Nephron progenitor cell (in vitro differentiated cells): ENCODE data around the gene GCHFR.

Source experiments
- DNase-seq: peaks from one replicate; pipeline ENCODE4 v3.0.0; 2021
- H3K27ac Mint-ChIP-seq: 2 replicates; pipeline ENCODE4 v1.8.0; 2021; ENCODE audit warnings: mild to moderate bottlenecking, moderate library complexity, mixed read lengths
- H3K27me3 Mint-ChIP-seq: 2 replicates; pipeline ENCODE4 v1.8.0; 2021; ENCODE audit warnings: mild to moderate bottlenecking, low read depth, mixed read lengths; ENCODE audit not compliant: poor library complexity
- H3K36me3 Mint-ChIP-seq: 2 replicates; pipeline ENCODE4 v1.8.0; 2021; ENCODE audit warnings: low read depth, mixed read lengths
- H3K4me1 Mint-ChIP-seq: 2 replicates; pipeline ENCODE4 v1.8.0; 2021; ENCODE audit warnings: mixed read lengths
- H3K4me3 Mint-ChIP-seq: 2 replicates; pipeline ENCODE4 v1.8.0; 2021; ENCODE audit warnings: mild to moderate bottlenecking, moderate library complexity, mixed read lengths
- H3K9me3 Mint-ChIP-seq: 2 replicates; pipeline ENCODE4 v1.8.0; 2021; ENCODE audit warnings: mild to moderate bottlenecking, moderate library complexity, mixed read lengths
- TF ChIP-seq, protein P1 (sequence below): fragments of 200-600 bp; sonication (generic); IDR thresholded peaks from 2 replicates; pipeline ENCODE4 v1.5.0; 2021; ENCODE audit warnings: antibody characterized with exemption

Gene GCHFR

DNA sequence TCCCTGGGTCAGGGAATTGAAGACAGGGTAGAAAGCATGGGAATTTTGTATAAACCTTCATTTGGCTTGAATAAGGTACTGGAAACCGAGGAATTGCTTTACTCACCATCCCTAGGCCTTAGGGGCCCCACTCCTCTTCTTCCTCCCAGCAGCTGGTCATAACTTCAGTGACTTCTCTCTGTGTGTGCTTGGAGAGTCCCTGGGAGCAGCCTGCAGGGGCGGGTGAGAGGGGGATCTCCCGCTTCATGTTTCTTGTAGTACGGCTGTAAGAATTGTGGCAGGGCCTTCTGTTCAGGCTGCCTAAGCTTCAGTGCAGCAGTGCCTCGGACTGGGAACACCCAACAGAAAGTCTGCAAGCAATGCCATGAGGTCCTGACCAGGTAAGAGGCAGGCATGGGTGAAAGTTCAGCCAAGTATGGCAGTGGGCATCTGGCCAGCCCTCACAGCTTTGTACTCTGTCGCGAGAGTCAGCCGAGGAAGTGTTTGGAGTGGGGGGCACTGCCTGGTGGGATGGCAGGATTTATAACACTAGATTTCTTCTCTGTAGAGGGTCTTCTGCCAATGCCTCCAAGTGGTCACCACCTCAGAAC lies 45.1 kb downstream of the GCHFR start:
- H3K4me1 Mint-ChIP-seq, result peaks cover 32% of the 10 kb centered on the region
- H3K27me3 Mint-ChIP-seq, result no peaks in the 10 kb centered on the region
- H3K36me3 Mint-ChIP-seq, result peaks cover 3% of the 10 kb centered on the region
- no peak overlapping the region for H3K27ac Mint-ChIP-seq
- DNase-seq, result peak; percentile 15
- peak overlapping the region; percentile 99 for H3K4me3 Mint-ChIP-seq
- no peaks in the 10 kb centered on the region for H3K9me3 Mint-ChIP-seq
- TF ChIP-seq, protein P1, sequence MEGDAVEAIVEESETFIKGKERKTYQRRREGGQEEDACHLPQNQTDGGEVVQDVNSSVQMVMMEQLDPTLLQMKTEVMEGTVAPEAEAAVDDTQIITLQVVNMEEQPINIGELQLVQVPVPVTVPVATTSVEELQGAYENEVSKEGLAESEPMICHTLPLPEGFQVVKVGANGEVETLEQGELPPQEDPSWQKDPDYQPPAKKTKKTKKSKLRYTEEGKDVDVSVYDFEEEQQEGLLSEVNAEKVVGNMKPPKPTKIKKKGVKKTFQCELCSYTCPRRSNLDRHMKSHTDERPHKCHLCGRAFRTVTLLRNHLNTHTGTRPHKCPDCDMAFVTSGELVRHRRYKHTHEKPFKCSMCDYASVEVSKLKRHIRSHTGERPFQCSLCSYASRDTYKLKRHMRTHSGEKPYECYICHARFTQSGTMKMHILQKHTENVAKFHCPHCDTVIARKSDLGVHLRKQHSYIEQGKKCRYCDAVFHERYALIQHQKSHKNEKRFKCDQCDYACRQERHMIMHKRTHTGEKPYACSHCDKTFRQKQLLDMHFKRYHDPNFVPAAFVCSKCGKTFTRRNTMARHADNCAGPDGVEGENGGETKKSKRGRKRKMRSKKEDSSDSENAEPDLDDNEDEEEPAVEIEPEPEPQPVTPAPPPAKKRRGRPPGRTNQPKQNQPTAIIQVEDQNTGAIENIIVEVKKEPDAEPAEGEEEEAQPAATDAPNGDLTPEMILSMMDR, result no peak

DNA sequence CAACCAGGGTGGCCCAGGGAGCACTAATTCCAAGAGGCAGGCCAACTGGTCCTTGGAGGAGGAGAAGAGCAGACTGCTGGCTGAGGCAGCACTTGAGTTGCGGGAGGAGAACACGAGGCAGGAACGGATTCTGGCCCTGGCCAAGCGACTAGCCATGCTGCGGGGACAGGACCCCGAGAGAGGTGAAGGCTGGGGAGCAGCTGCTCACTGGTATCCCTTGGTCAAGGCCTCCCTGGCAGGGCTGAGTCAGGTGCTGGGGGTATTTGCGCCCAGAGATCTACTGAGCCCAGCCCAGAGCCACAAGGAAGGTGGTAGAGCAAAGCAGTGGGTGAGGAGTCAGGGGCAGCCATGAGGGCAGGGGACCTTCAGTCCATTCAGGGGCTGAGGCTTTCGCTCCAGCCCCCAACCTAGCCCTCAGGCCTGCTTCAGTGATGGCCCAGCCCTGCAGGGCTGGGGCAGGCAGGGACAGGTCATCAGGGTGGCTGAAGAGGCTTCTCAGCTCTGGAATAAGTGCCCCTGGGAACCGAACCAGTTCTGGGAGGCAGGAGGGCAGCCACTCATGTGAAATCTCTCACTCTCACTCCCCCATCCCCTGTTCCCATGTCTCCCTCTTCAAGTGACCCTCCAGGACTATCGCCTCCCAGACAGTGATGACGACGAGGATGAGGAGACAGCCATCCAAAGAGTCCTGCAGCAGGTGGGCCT lies 49.0 kb downstream of the GCHFR start:
- TF ChIP-seq, protein P1, result no peak
- Mint-ChIP-seq H3K27ac (no peak overlapping the region), H3K4me1 (peaks cover 16% of the 10 kb centered on the region), H3K36me3 (peaks cover 9% of the 10 kb centered on the region), H3K9me3 (no peaks in the 10 kb centered on the region), H3K4me3 (no peak overlapping the region), H3K27me3 (peaks cover 9% of the 10 kb centered on the region)
- DNase-seq, result no peak

DNA sequence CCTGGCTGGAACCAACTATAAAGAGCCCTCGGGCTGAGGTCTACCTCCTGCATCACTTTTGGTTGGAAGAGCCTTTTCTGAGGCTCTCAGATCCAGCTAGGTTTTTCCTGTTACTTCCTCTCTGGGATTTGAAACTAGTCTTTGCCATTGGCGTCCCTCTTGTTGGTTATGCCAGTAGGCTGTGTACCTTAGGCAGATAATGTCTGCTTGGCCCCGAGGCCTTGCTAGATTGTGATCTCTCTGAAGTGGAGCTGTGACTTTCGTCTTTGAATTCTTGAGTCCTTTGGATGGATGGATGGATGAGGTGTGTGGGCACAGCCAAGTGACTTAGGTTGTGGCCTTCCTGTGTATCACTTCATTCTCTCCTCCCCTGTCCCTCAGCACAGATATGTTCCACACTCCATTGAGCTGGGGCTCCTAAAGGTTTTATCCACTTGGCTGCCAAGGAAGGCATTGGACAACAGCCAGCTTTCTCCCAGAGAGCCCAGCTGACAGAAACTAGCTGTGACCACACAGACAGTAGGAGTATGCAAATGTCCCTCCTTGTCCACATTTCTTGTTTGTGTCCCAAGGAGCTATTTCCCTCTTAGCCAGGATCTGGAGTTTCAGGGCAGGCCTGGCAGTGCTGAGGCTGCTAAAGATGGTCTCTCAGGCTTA lies 51.3 kb downstream of the GCHFR start:
- H3K36me3 Mint-ChIP-seq, result peaks cover 9% of the 10 kb centered on the region
- TF ChIP-seq, protein P1, result no peak
- H3K4me1 Mint-ChIP-seq, result no peaks in the 10 kb centered on the region
- no peak for DNase-seq
- no peak overlapping the region for H3K27ac Mint-ChIP-seq
- no peaks in the 10 kb centered on the region for H3K9me3 Mint-ChIP-seq
- H3K4me3 Mint-ChIP-seq, result no peak overlapping the region
- H3K27me3 Mint-ChIP-seq, result peaks cover 13% of the 10 kb centered on the region
